Upper lobe of right lung (tissue), 1 donor: ENCODE data around the gene PPP1R2. TPM values are rescaled to one million over a fixed set of nuclear protein-coding genes. Genes with fewer than 3 reads are reported as not detected.

Experiments
- ATAC-seq: fragments of 200-7000 bp; cut with Tn5 transposase; one replicate; pipeline ENCODE4 v1.9.1; 2020; ENCODE audit warnings: mild to moderate bottlenecking, moderate library complexity
- DNase-seq: peaks from one replicate; pipeline ENCODE4 v3.0.0-alpha.2; 2020
- H3K27ac ChIP-seq: fragments of 200-600 bp; one replicate; pipeline ENCODE4 v1.8.0; 2022
- H3K27me3 ChIP-seq: fragments of 200-600 bp; one replicate; pipeline ENCODE4 v1.8.0; 2022; ENCODE audit warnings: mild to moderate bottlenecking
- H3K36me3 ChIP-seq: fragments of 200-600 bp; one replicate; pipeline ENCODE4 v1.8.0; 2022
- H3K4me1 ChIP-seq: fragments of 200-600 bp; one replicate; pipeline ENCODE4 v1.8.0; 2022
- H3K4me3 ChIP-seq: fragments of 200-600 bp; one replicate; pipeline ENCODE4 v1.8.0; 2022; ENCODE audit warnings: mild to moderate bottlenecking
- H3K9me3 ChIP-seq: fragments of 200-600 bp; one replicate; pipeline ENCODE4 v1.8.0; 2022
- CTCF ChIP-seq: fragments of 200-600 bp; IDR thresholded peaks from one replicate; pipeline ENCODE4 v1.8.0; 2022; ENCODE audit warnings: antibody characterized with exemption
- intact Hi-C: fragments of 100-400 bp; cut with DNase I; formaldehyde crosslinking; loops from one replicate; pipeline ENCODE4 v1.11.0; 2022
- total RNA-seq: library from RNA; stranded (reverse); fragmentation: NEBNext Ultra II Directional; extraction: Animal tissue kit (Norgen Biotek cat#: 25700); gene quantifications from one replicate; pipeline ENCODE4 v1.2.1, GENCODE V29; 2021
- donor health status: DM: no; HTN: yes; CAD: no; lungs with severe emphysema.

The PPP1R2 gene
- total RNA-seq, 1 donor from 2014 or later, result 46.3 TPM

DNA sequence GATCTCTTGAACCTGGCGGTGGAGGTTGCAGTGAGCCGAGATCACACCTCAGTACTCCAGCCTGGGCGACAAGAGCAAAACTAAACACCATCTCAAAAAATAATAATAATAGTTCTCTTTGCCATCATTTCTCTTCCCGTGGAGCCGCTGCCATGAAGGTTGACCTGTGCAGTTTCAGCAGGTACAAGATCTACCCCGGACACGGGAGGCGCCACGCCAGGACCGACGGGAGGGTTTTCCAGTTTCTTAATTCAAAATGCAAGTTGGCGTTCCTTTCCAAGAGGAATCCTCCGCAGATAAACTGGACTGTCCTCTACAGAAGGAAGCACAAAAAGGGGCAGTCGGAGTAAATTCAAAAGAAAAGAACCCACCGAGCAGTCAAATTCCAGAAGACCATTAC lies 11.3 kb upstream of the PPP1R2 start:
- no peaks in the 10 kb centered on the region for H3K9me3 ChIP-seq
- H3K4me1 ChIP-seq, result peaks cover 11% of the 10 kb centered on the region
- intact Hi-C loops, result no loop called here
- no peaks in the 10 kb centered on the region for H3K27me3 ChIP-seq
- H3K4me3 ChIP-seq, result no peak overlapping the region
- H3K36me3 ChIP-seq, result no peaks in the 10 kb centered on the region
- DNase-seq (no peak), ATAC-seq (no peak)
- no peak for TF ChIP-seq CTCF
- no peak overlapping the region for H3K27ac ChIP-seq

DNA sequence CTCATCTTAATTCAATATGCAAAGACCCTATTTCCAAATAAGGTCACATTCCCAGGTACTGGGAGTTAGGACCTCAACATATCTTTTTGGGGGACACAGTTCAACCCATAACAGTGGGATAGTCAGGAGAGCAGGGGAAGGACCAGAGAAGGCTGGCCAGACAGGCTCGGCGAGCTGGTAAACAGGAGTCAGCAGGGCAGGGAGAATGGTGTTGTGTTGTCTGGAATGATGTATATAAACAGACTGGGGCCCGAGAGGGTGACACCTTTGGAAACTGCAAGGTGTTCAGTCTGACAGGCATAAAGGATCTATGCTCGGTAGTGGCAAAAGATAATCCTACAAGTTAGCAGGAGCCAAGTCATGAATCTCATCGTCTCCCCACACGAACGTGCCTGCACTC lies 10.1 kb upstream of the PPP1R2 start:
- Histone ChIP-seq H3K27ac (no peak overlapping the region), H3K27me3 (no peaks in the 10 kb centered on the region), H3K36me3 (no peaks in the 10 kb centered on the region), H3K9me3 (no peaks in the 10 kb centered on the region), H3K4me1 (peaks cover 11% of the 10 kb centered on the region), H3K4me3 (no peak overlapping the region)
- ATAC-seq, result no peak
- no peak for TF ChIP-seq CTCF
- intact Hi-C loops, result no loop called here
- no peak for DNase-seq

DNA sequence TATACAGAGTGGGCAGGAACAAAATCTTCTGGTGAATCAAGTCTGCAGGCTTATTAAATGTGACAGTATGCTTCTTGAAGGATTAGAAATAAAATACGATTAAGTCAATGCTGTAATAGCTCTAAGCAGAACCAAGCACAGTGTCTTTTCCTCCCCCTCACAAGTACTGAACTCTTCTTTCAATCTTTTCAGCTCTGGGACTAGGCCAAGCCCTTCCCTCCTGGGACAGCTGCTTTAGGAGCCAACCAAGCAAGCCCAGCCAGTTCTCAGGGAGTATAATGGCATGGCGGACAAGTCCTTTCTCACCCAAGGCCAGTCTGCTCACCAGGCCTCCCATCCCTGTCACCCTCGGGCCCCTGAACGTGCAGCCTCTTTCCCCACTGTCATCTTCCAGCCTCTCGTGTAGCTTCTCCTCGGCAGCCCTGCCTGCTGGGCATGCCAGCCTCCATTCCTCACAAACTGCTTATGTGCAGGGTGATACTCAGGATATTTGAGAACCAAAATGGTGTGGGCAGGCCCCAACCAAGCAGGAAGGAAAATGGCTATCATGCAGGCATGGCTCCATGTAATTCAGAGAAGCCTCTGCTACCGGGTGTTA lies 8.4 kb upstream of the PPP1R2 start:
- no peak for TF ChIP-seq CTCF
- ATAC-seq, result no peak
- intact Hi-C loops, result no loop called here
- Histone ChIP-seq H3K27ac (peak overlapping the region; percentile 28), H3K9me3 (no peaks in the 10 kb centered on the region), H3K4me3 (no peak overlapping the region), H3K4me1 (peaks cover 12% of the 10 kb centered on the region), H3K27me3 (no peaks in the 10 kb centered on the region), H3K36me3 (no peaks in the 10 kb centered on the region)
- DNase-seq, result no peak

- no peak for ATAC-seq
- intact Hi-C loops, result no loop called here
- DNase-seq, result no peak
- H3K36me3 ChIP-seq, result no peaks in the 10 kb centered on the region
- no peak overlapping the region for H3K4me3 ChIP-seq
- H3K9me3 ChIP-seq, result no peaks in the 10 kb centered on the region
- peaks cover 20% of the 10 kb centered on the region for H3K4me1 ChIP-seq
- TF ChIP-seq CTCF, result no peak
- no peaks in the 10 kb centered on the region for H3K27me3 ChIP-seq
- peak overlapping the region; percentile 28 for H3K27ac ChIP-seq
These were observed 7.6 kb upstream of the PPP1R2 start for GRCh38 chr3:195550723-195551122.

- H3K4me1 ChIP-seq, result peaks cover 22% of the 10 kb centered on the region
- no peak overlapping the region for H3K4me3 ChIP-seq
- no peak overlapping the region for H3K27ac ChIP-seq
- intact Hi-C loops, result no loop called here
- H3K9me3 ChIP-seq, result no peaks in the 10 kb centered on the region
- ATAC-seq (peak; percentile 61), DNase-seq (no peak)
- no peaks in the 10 kb centered on the region for H3K36me3 ChIP-seq
- TF ChIP-seq CTCF, result no peak
- no peaks in the 10 kb centered on the region for H3K27me3 ChIP-seq
These were observed 6.9 kb upstream of the PPP1R2 start for GRCh38 chr3:195549931-195550519.
